GM18505 (cell line): Measurements from ENCODE around the gene SIGLEC11.
A peak's percentile ranks its signal among the peaks of the same experiment; 100 is the strongest.
"Not testable (repeated sequence)": the region's sequence is repeated elsewhere in the genome, so short reads cannot be mapped to it uniquely, and the experiment has no call there.

Experiments used
- ATAC-seq: cut with Tn5 transposase; IDR thresholded peaks from one replicate; pipeline ENCODE4 v1.9.1; 2021; ENCODE audit not compliant: unreplicated experiment
- POLR2A ChIP-seq: IDR thresholded peaks from 4 replicates; pipeline ENCODE4 v1.6.1; 2011; ENCODE audit warnings: borderline replicate concordance; ENCODE audit not compliant: insufficient read depth, insufficient read length; ENCODE audit errors: extremely low read depth

Gene SIGLEC11

DNA sequence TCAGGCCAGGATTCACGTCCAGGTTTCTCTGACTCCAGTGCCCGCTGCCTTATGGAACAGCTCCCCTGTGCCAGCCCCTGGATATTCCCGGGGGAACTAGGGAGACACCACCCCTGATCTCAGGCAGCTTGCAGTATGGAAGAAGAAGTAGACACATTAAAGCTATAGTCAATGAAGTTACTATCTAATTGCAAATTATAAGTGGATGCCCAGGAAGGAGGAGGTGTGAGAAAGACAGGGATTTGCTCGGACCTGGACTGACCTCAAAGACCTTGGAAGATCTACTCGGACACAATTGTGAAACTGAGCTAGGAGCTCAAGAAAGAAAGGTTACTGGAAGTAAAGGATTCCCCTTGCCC, 10.4 kb downstream of the SIGLEC11 start:
- ATAC-seq, result no peak
- TF ChIP-seq POLR2A, result no peak

DNA sequence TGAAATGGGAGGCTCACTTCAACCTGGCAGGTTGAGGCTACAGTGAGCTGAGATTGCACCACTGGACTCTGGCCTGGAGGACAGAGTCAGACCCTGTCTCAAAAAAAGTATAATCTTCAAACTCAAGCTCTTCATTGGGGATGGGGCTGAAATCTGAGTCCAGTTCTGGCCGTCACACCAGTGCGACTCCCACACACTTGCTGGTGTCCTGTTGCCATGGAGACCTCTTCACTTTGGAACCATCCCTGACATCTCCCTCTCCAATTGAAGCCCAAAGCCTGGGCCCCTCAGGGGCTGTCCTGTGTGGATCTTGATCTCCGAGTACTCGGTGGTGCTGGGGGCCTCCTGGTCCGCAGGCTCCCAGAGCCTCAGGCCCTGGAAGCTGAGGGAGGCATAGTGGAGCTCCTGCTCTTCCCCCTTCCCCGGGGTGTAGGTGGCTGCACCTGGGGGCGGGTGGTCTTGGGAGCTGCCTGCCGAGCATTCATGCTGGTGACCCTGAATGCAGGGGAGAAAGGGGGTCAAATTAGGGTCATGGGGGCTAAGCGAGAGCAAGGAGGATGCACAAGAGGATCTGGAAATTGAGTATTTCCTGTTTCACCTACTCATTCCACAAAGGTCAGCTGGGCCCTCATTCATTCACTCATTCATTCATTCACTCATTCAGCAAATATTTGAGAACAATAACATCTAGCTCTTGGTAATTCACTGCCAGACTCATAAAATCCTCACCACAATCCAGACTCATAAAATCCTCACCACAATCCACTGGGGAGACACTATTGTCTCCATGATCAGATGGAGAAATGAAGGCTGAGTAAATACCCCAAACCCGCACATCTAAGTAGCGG, 11.0 kb downstream of the SIGLEC11 start:
- TF ChIP-seq POLR2A, result no peak
- ATAC-seq, result no peak

DNA sequence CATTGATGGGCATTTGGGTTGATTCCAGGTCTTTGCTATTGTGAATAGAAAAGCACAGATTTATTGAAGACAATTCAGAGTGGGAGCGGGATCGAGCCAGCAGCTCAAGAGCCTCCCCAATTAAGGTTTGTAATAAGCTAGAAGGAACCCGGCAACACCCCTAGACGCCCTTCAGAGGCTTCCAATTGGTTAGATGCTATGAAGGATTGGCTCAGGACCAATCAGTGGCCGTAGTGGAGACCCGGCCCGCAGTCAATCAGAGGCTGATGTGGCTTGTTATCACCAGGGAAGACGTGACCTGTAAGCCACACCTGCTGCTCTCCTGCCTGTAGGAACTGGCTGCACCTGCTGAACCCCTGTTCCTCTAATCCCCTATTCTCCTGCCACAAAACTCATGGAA, 14.6 kb downstream of the SIGLEC11 start:
- no peak for TF ChIP-seq POLR2A
- ATAC-seq, result no peak

DNA sequence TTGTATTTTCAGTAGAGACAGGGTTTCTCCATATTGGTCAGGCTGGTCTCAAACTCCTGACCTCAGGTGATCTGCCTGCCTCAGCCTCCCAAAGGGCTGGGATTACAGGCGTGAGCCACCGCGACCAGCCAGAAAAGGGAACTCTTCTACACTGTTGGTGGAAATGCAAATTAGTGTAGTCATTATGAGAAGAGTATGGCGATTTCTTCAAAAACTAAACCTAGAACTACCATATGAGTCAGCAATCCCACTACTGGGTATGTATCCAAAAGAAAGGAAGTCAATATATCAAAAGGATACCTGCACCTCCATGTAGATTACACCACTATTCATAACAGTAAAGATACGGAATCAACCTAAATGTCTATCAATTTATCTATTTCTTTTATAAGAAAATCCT, 16.4 kb downstream of the SIGLEC11 start:
- not testable (repeated sequence) for ATAC-seq

DNA sequence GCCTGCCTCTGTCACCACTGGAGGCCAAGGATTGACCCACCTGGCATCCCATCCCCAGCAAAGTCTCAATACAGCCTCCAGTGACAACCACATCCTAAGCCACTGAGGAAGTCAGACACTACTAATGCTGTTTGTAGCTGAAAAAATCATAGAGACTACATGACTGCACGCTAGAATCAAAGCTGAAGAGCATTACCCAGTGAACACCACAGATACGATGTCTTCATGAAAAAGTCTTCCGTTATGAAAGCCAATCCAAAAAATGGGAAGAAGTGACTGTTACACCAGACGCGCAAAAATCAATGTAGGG, 20.5 kb downstream of the SIGLEC11 start:
- TF ChIP-seq POLR2A, result no peak
- no peak for ATAC-seq

DNA sequence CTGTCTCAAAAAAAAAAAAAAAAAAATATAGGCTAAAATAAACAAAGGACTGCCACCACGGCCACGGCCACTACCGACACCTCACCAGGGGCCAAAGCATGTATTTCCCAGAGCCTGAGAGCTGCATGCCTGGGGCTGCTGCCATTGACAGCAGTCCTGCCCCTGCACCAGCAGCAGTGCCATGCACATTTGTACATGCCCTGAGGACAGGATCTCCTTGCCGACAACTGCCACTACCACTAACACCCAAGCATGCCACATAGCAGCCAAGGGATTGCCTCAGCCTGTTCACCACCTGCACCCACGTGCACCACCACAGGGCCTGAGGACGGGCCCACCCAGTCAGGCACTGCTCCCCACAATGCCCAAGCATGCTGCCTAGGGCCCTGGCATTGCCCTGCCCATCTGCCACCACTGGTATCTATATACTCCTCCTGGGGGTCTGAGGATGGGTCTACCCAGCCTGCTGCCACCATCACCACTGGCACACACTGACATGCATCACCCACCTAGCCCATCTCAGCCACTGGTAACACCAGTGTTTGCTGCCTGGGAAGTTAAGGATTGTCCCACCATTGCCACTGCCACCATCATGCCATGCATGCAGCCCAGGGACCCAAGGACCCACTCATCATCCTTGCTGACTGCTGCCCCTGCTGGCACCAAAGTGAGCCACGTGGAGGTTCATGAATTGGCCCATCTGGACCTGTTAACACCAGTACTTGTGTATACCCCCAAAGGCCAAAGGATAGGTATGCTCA, 21.1 kb downstream of the SIGLEC11 start:
- TF ChIP-seq POLR2A, result no peak
- ATAC-seq, result no peak

DNA sequence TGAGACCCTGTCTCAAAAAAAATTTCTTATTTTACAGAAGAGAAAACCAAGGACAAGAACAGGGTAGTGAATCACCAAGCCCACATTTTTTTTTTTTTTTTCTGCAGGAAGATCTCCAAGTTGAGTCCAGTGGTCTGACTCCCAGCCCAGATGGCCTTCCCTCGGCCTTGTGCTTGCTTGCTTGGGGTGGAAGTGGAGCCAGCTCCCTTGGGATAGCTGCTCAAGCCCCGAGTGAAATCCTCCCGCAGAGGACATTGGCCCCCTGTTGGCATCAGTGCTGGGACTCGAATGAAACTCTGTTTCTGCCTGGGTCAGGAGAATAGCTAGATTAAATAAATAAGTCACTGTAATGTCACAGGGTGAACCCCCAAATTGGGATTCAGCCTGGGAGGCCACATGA, 22.3 kb downstream of the SIGLEC11 start:
- ATAC-seq, result no peak
- TF ChIP-seq POLR2A, result no peak

DNA sequence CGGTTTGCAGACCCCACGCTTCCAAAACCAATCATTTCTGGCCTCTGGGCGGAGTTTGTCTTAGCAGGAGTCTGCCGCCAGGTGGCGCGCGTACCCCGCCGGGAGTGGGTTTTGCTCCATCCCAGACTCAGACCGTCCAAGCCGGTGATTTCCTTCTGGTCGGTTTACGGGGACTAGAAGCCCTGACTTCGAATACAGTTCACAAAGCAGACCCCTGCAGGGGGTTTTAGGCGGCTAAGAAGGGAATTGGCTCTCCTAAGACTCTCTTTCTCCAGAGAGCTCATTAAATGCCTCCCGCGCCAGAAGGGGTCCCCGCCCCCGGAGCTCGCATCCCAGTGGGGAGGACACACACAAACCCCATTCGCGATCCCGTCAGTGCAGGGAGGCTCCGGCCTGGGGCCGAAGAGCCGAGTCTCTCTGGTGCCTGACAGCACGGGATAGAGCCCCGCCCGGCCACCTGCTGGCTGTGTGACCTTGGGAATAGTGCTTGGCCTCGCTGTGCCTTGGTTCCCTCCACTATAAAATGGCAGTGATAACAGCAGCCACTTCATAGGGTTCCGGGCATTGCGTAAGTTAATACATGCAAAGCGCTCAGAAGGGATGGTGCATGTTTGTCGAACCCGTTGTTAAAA, 23.1 kb downstream of the SIGLEC11 start:
- TF ChIP-seq POLR2A, result no peak
- no peak for ATAC-seq

DNA sequence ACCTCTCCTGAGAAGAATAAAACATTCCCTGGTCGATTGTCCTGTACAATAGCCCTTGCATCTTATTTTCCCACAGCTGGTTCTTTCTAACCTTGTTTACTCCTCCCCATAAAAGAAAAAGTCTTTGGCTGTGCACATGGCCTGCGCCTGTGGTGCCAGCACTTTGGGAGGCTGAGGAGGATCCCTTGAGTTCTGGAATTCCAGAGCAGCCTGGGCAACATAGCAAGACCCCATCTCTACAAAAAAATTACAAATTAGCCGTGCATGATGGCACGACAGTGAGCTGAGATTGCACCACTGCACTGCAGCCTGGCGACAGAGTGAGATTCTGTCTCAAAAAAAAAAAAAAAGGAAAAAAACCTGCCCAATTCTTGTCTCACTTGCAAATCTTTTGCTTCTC, 24.4 kb downstream of the SIGLEC11 start:
- no peak for TF ChIP-seq POLR2A
- no peak for ATAC-seq

DNA sequence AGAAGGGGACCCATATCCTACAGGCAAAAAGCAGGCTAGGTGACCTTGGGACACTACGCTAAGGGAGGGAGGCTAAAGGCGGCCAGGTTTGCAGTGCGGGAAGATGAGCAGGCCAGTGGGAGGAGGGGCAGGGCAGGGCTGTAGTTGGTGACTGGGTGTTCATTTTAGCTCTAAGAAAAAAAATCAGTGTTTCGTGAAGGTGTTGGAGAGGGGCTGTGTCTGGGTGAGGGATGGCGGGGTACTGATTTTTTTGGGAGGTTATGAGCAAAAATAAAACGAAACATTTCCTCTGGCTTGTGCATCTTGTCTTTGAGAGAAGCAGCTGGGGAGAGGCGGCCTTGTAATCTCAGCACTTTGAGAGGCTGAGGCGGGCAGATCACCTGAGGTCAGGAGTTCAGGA, 27.3 kb downstream of the SIGLEC11 start:
- TF ChIP-seq POLR2A, result peak; percentile 50
- ATAC-seq, result no peak

DNA sequence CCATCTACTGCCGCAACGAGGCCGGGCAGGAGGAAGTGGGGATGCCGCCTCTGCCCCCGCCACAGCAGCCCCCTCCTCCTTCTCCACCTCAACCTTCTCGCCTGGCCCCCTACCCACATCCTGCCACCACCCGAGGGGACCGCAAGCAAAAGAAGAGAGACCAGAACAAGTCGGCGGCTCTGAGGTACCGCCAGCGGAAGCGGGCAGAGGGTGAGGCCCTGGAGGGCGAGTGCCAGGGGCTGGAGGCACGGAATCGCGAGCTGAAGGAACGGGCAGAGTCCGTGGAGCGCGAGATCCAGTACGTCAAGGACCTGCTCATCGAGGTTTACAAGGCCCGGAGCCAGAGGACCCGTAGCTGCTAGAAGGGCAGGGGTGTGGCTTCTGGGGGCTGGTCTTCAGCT, 28.2 kb downstream of the SIGLEC11 start:
- TF ChIP-seq POLR2A, result peak; percentile 21
- ATAC-seq, result no peak

DNA sequence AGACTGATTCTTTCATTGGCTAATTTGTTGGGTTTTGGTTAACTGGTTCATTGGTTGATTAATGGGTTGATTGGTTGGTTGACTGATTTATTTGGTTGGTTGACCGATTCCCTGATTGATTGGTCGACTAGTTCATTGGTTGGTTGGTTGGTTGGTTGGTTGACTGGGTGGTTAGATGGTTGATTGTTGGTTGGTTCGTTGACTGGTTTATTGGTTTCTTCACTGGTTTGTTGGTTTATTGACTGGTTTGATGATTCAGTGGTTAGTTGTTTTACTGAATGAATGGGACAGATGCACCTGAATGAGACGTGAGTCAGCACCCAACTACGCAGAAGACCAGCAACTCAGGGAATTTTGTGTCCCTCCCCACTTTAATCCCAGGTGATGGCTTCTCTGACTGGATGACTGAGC, 28.9 kb downstream of the SIGLEC11 start:
- no peak for ATAC-seq
- no peak for TF ChIP-seq POLR2A

DNA sequence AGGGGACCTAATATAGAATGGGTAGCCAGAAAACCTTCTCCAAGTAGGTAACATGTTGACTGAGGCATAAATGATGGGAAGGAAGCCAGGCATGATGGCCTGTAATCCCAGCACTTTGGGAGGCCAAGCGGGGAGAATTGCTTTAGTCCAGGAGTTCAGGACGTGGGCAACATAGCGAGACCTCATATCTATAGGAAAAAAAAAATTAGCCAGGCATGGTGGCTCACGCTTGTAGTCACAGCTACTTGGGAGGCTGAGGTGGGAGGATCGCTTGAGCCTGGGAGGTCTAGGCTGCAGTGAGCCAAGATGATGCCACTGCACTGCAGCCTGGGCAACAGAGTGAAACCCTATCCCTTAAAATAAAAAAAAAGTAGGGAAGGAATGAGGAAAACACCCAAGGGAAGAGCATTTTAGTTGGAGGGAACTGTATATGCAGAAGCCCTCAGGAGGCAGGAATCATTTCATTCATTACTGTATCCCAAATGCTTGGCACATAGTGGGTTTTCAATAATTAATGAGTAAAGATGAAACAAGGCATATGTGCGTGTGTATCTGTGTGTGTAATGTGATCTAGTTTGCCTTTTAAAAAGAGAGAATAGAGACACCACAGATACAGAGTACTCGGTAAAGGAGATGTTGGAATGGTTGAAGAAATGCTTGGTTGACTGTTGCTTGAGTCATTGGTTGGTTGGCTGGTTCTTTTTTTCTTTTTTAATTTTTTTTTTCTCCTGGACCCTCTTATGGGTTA, 29.5 kb downstream of the SIGLEC11 start:
- TF ChIP-seq POLR2A, result peak; percentile 39
- no peak for ATAC-seq
